ENCODE results near the gene SEC14L1. TPM values are rescaled to one million over a fixed set of nuclear protein-coding genes. Genes with fewer than 3 reads are reported as not detected.
A peak's percentile ranks its signal among the peaks of the same experiment; 100 is the strongest.

The SEC14L1 gene
- total RNA-seq, 2 donors from 2014 or later: 48.2 to 54.0 TPM

DNA sequence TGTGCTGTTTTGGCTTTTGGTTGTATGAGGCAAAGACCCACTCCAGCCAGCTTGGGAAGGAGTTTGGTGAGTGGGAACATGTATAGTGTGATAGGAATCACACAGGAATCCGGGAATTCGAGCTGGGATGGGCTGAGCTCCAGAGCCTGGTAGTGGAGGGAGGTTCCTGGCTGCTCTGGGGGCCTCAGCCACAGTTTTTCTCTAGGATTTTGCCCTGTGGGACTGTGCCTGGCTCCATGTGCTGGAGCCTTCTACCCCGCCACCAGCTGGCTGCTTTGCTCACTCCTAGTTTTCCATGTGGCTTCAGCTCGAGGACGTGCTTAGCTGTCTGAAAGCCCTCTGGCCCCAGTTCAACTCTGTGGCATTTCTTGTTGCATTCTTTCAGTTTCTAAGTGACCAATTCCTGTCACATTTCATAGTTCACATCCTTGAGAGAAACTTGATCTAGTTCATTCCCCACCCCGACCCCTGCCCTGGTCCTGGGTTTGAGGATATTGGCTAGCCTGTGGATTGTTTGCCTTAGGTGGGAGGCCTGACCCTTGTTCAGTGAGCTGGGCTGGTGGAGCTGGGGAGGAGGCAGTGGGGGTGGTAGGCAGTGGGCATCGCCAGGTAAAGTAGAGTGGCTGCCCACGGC, 5.0 kb downstream of the SEC14L1 start:
- peak overlapping the region; percentile 1 to 98 for H3K4me3 ChIP-seq
- TF ChIP-seq, protein P1, sequence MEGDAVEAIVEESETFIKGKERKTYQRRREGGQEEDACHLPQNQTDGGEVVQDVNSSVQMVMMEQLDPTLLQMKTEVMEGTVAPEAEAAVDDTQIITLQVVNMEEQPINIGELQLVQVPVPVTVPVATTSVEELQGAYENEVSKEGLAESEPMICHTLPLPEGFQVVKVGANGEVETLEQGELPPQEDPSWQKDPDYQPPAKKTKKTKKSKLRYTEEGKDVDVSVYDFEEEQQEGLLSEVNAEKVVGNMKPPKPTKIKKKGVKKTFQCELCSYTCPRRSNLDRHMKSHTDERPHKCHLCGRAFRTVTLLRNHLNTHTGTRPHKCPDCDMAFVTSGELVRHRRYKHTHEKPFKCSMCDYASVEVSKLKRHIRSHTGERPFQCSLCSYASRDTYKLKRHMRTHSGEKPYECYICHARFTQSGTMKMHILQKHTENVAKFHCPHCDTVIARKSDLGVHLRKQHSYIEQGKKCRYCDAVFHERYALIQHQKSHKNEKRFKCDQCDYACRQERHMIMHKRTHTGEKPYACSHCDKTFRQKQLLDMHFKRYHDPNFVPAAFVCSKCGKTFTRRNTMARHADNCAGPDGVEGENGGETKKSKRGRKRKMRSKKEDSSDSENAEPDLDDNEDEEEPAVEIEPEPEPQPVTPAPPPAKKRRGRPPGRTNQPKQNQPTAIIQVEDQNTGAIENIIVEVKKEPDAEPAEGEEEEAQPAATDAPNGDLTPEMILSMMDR (IDR thresholded peaks at IDR 0.05): peak in 1 of 2 donors; percentile 47
- no peaks in the 10 kb centered on the region for H3K27me3 ChIP-seq
- DNase-seq (ENCODE audit: low spot score): peak; percentile 84
- peaks cover 0 to 62% of the 10 kb centered on the region in 2 donors for H3K4me1 ChIP-seq
- H3K9me3 ChIP-seq: no peaks in the 10 kb centered on the region
- H3K27ac ChIP-seq: peak overlapping the region; percentile 95 to 97
- peaks cover 29% of the 10 kb centered on the region for H3K36me3 ChIP-seq

DNA sequence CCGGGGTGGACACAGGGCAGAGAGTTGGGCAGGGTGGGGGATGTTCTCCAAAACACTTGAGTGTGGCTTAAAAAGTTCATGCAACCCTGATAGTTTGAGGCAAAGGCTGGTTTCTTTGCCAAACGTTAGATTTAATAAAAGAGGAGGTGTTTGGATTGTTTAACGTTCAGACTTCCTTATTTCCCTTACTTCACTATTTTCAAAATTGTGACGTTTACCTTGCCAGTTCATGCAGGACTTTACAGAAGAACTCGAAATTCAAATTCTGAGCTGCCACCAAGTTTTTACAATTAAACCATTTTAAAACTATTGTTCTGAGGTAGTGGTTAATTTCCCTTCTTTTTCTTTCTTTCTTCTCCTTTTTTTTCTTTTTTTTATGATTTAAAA, 5.5 kb downstream of the SEC14L1 start:
- H3K36me3 ChIP-seq: peaks cover 29% of the 10 kb centered on the region

DNA sequence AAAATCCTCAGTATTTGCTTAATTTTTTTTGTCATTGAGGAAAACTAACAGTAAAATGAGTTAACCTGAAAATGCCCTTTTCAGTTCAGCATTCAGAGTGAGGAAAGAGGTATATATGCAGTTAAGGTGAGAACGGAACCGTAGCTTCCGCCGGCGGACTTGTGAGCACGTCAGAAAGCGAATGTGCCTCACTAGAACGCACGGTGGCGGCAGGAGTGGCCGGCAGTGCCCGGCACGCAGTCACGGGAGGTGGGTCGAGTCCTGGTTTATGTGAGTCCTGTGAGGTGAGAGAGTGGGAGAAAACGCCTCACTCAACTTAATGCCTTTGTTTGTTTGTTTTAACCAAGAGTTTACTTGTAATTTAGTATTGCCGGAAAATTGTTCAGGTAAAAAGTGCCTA, 6.1 kb downstream of the SEC14L1 start:
- peak overlapping the region; percentile 95 to 97 for H3K27ac ChIP-seq
- DNase-seq (ENCODE audit: low spot score): no peak
- no peaks in the 10 kb centered on the region for H3K27me3 ChIP-seq
- no peaks in the 10 kb centered on the region for H3K9me3 ChIP-seq
- H3K36me3 ChIP-seq: peaks cover 29% of the 10 kb centered on the region
- TF ChIP-seq, protein P1 (IDR thresholded peaks at IDR 0.05): peak in 1 of 2 donors; percentile 44
- H3K4me3 ChIP-seq: peak overlapping the region; percentile 17 to 22
- peaks cover 0 to 62% of the 10 kb centered on the region in 2 donors for H3K4me1 ChIP-seq

More for the DNA sequence above, 5.5 kb downstream of the SEC14L1 start:
- peaks cover 0 to 62% of the 10 kb centered on the region in 2 donors for H3K4me1 ChIP-seq
- DNase-seq (ENCODE audit: low spot score): no peak
- peak overlapping the region; percentile 95 to 97 for H3K27ac ChIP-seq
- TF ChIP-seq, protein P1 (IDR thresholded peaks at IDR 0.05): no peak
- peak overlapping the region; percentile 1 to 98 for H3K4me3 ChIP-seq
- H3K27me3 ChIP-seq: no peaks in the 10 kb centered on the region
- H3K9me3 ChIP-seq: no peaks in the 10 kb centered on the region

DNA sequence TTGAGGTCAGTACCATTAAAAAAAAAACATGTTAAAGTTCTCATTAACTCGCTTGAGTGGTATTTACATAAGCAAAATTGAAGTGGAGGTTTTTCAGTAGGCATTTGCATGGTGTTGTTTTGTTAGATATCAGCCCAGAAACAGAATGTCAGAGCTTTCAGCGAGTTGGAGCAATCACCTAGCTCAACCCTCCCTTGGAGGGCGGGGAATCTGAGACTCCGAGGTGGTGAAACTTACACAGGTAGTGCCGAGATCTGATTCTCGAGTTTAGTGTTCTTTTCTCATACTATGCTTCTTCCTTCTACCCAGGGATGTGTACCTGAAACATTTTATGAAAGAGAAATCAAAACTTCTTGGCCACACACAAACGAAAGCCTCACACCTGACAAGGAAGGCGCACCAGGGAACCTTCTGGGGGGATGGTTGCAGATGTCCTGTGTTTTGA, 6.6 kb downstream of the SEC14L1 start:
- Histone ChIP-seq H3K36me3 (peaks cover 29% of the 10 kb centered on the region), H3K9me3 (no peaks in the 10 kb centered on the region), H3K4me3 (peak overlapping the region in 1 of 2 donors; percentile 22), H3K27ac (peak overlapping the region; percentile 95 to 97), H3K27me3 (no peaks in the 10 kb centered on the region), H3K4me1 (peaks cover 0 to 63% of the 10 kb centered on the region in 2 donors)
- TF ChIP-seq, protein P1 (IDR thresholded peaks at IDR 0.05): no peak
- no peak for DNase-seq (ENCODE audit: low spot score)

DNA sequence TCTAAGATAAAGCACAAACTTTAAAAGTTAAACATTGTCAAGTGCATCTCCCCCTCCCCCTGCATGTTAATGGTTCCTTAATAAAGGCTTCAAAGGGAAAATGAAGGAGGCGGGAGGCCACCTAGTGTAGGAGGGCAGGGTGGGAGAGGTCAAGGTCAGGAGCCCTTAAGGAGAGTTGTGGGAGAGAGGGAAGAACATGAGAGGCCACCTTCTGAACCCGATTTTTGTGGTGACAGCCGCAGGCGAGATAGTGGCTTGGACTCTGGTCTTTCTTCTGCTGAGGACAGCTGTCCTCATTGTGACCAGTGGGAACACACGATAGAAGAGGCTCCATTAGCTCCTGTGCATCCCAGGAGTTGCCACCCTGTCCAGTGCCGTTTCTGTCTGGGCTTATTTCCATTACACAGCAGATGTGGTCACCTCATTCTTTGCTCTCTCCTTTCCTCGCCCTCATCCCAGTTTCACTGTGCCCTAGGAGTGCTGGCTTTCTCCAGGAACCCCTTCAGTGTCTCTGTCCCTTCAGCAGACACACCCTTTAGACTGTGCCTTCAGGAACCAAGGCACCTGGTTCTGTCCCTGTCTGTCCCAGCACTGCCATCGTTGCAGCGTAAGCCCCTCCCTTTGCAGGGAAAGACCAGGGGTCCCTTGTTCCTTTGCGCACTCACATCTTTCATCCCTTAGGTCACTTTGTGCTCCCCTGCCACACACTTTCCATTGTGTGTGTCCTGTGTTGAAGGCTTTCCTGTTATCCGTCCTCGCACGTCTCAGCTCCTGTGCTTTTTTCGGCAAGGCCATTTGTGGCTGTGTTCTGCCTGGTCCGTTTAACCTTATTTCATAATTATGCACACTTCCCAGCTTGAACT, 7.5 kb downstream of the SEC14L1 start:
- Histone ChIP-seq H3K9me3 (no peaks in the 10 kb centered on the region), H3K4me1 (peaks cover 0 to 72% of the 10 kb centered on the region in 2 donors), H3K4me3 (no peak overlapping the region), H3K27me3 (no peaks in the 10 kb centered on the region), H3K27ac (peak overlapping the region; percentile 59 to 97), H3K36me3 (peaks cover 25% of the 10 kb centered on the region)
- DNase-seq (ENCODE audit: low spot score): no peak
- TF ChIP-seq, protein P1 (IDR thresholded peaks at IDR 0.05): no peak

Data from right atrium auricular region (tissue), 2 donors.